HepG2 (cell line): ENCODE data around the gene SYNDIG1. TPM values are rescaled to one million over a fixed set of nuclear protein-coding genes. Genes with fewer than 3 reads are reported as not detected.

ENCODE experiments used
- ATAC-seq: fragments of 200-7000 bp; cut with Tn5 transposase; 3 replicates; pipeline ENCODE4 v1.9.1; 2020; ENCODE audit warnings: mild to moderate bottlenecking, moderate library complexity
- BruUV-seq: library from RNA; stranded (reverse); fragments of 400-500 nt; replicated peaks from 2 replicates; lab custom pipeline; 2021; lab: Mats Ljungman, UMichigan
- CTCF ChIA-PET: fragments of 300-600 bp; formaldehyde crosslinking; extraction: SDS; loops from one replicate; lab custom pipeline; 2021; ENCODE audit warnings: low total read pairs, inconsistent platforms, low intra/inter-chr PET ratio; lab: Yijun Ruan, JAX
- POLR2A ChIA-PET: fragments of 350-600 bp; sonication (Branson Sonifier 250); formaldehyde crosslinking; loops from one replicate; lab custom pipeline; 2020; ENCODE audit warnings: antibody characterized with exemption, inconsistent platforms; lab: Yijun Ruan, JAX
- DNase-seq: peaks from one replicate; pipeline ENCODE4 v3.0.0-alpha.2; 2015; ENCODE audit warnings: low spot score
- FAIRE-seq: peaks from 3 replicates; lab custom pipeline; 2011; peaks lifted over from hg19 to GRCh38; lab: Jason Lieb, UNC
- H2AFZ ChIP-seq: one replicate; pipeline ENCODE4 v1.6.1; 2011; ENCODE audit warnings: low read length, inconsistent platforms
- H3K27ac ChIP-seq: fragments of 300-600 bp; 3 replicates; pipeline ENCODE4 v1.8.0; 2011; ENCODE audit warnings: mixed run types, mild to moderate bottlenecking, mixed read lengths, low read length, inconsistent platforms; ENCODE audit not compliant: insufficient read depth; ENCODE audit errors: extremely low read length
- H3K27me3 ChIP-seq, 2 experiments: fragments of 200-600 bp in 1 of 2; 2 replicates in 1 of 2; 3 replicates in 1 of 2; pipeline versions ENCODE4 v1.6.0 to v1.8.0; 2011; ENCODE audit warnings: low read length in 2 of 2, mild to moderate bottlenecking in 2 of 2, moderate library complexity in 2 of 2, inconsistent platforms in 1 of 2; ENCODE audit not compliant: insufficient read depth in 2 of 2, control insufficient read depth in 1 of 2
- H3K36me3 ChIP-seq, 2 experiments: fragments of 200-600 bp in 1 of 2; replicated peaks in 1 of 2; 2 replicates in 1 of 2; 3 replicates in 1 of 2; pipeline versions ENCODE4 v1.5.1 to v1.8.0; 2011; ENCODE audit warnings: low read length in 2 of 2, inconsistent platforms in 1 of 2; ENCODE audit not compliant: insufficient read depth in 2 of 2, control insufficient read depth in 1 of 2
- H3K4me1 ChIP-seq: 2 replicates; pipeline ENCODE4 v1.5.1; 2012; ENCODE audit warnings: low read length, inconsistent platforms; ENCODE audit not compliant: insufficient read depth
- H3K4me2 ChIP-seq: 2 replicates; pipeline ENCODE4 v1.6.0; 2011; ENCODE audit warnings: low read depth, low read length, inconsistent platforms
- H3K4me3 ChIP-seq, 3 experiments: fragments of 200-600 bp in 1 of 3; sonication (generic), shearing (Covaris generic) in 1 of 3; replicated peaks in 1 of 3; 2 replicates each; pipeline ENCODE4 v1.5.1; 2011 to 2016; ENCODE audit warnings: low read length in 3 of 3, inconsistent platforms in 2 of 3, low read depth in 2 of 3, mild to moderate bottlenecking in 2 of 3, control low read depth in 1 of 3, mixed read lengths in 1 of 3; ENCODE audit not compliant: insufficient read depth in 1 of 3
- H3K79me2 ChIP-seq: one replicate; pipeline ENCODE4 v1.6.1; 2011; ENCODE audit warnings: low read length, inconsistent platforms; ENCODE audit not compliant: insufficient read depth
- H3K9ac ChIP-seq: 2 replicates; pipeline ENCODE4 v1.6.0; 2011; ENCODE audit warnings: mild to moderate bottlenecking, low read depth, low read length, inconsistent platforms; ENCODE audit not compliant: insufficient read depth
- H3K9me3 ChIP-seq: 2 replicates; pipeline ENCODE4 v1.5.1; 2012; ENCODE audit warnings: mild to moderate bottlenecking, low read length
- H4K20me1 ChIP-seq: 2 replicates; pipeline ENCODE4 v1.6.0; 2011; ENCODE audit warnings: inconsistent platforms, mild to moderate bottlenecking, low read length, moderate library complexity; ENCODE audit not compliant: insufficient read depth
- MED1 ChIP-seq: sonication (generic); formaldehyde crosslinking; IDR thresholded peaks from 2 replicates; pipeline ENCODE4 v1.4.0; 2020; ENCODE audit warnings: missing genetic modification reagents
- PHF5A ChIP-seq: IDR thresholded peaks from one replicate; pipeline ENCODE4 v1.6.1; 2018; ENCODE audit warnings: low read depth, missing genetic modification reagents; ENCODE audit not compliant: unreplicated experiment
- ZNF12 ChIP-seq: sonication (generic); formaldehyde crosslinking; IDR thresholded peaks from 2 replicates; pipeline ENCODE4 v1.5.0; 2020; ENCODE audit warnings: missing genetic modification reagents
- ZNF460 ChIP-seq: sonication (generic); formaldehyde crosslinking; IDR thresholded peaks from 2 replicates; pipeline ENCODE4 v1.5.1; 2020; ENCODE audit warnings: missing genetic modification reagents, mild to moderate bottlenecking, borderline replicate concordance
- ZNF484 ChIP-seq: sonication (generic); formaldehyde crosslinking; IDR thresholded peaks from 2 replicates; pipeline ENCODE4 v1.5.1; 2020; ENCODE audit warnings: mild to moderate bottlenecking, low read depth, missing genetic modification reagents, borderline replicate concordance
- WGBS: methylation state at CpG from one replicate; pipeline ENCODE4 v1.1.6; 2017; ENCODE audit warnings: low lambda C conversion rate; 5-methylcytosine and 5-hydroxymethylcytosine counted together
- in situ Hi-C: cut with HindIII; loops from 2 replicates; pipeline ENCODE4 v1.10.0; 2017; ENCODE audit warnings: low pct_unique_long_range_greater_than_20kb; ENCODE audit not compliant: extremely low pct_ligation_motif_present
- intact Hi-C: fragments of 100-400 bp; cut with micrococcal nuclease; formaldehyde crosslinking; loops from one replicate; pipeline ENCODE4 v1.10.0; 2022; ENCODE audit not compliant: unreplicated experiment
- polyA plus RNA-seq, 8 experiments: library from polyadenylated mRNA; depleted of rRNA in 3 of 8; stranded (reverse) in 7 of 8; unstranded in 1 of 8; fragments of >200 nt; fragmentation: Illumina TruSeq in 4 of 8; extraction: Trizol in 4 of 8; gene quantifications; 2 replicates each; pipeline versions ENCODE4 v1.2.1 to v1.2.3, GENCODE V29; 2011 to 2016; ENCODE audit warnings: low read depth in 4 of 8, missing spikeins in 1 of 8, mixed read lengths in 1 of 8; ENCODE audit not compliant: insufficient read depth in 1 of 8
- total RNA-seq, 5 experiments: library from RNA; depleted of rRNA; stranded (reverse); fragments of >200 nt; fragmentation: Illumina TruSeq; extraction: Trizol; gene quantifications; 2 replicates each; pipeline ENCODE4 v1.2.3, GENCODE V29; 2016; ENCODE audit warnings: low read depth in 1 of 5
- TF ChIP-seq, protein P1 (sequence below): sonication (generic); formaldehyde crosslinking; IDR thresholded peaks from 2 replicates; pipeline ENCODE4 v1.4.0; 2020; ENCODE audit warnings: low read depth, missing genetic modification reagents
- TF ChIP-seq, protein P2 (sequence below): sonication (generic); formaldehyde crosslinking; conservative IDR thresholded peaks from 2 replicates; pipeline ENCODE4 v1.5.0; 2020; ENCODE audit warnings: missing genetic modification reagents
- TF ChIP-seq, protein P3 (sequence below): sonication (generic); formaldehyde crosslinking; IDR thresholded peaks from 2 replicates; pipeline ENCODE4 v1.4.0; 2020; ENCODE audit warnings: missing genetic modification reagents

Gene SYNDIG1
- total and polyA plus RNA-seq, 2 of the 13 experiments (the other 11 are each of a cell fraction or from before 2014, with no cell fraction given) = not detected

DNA sequence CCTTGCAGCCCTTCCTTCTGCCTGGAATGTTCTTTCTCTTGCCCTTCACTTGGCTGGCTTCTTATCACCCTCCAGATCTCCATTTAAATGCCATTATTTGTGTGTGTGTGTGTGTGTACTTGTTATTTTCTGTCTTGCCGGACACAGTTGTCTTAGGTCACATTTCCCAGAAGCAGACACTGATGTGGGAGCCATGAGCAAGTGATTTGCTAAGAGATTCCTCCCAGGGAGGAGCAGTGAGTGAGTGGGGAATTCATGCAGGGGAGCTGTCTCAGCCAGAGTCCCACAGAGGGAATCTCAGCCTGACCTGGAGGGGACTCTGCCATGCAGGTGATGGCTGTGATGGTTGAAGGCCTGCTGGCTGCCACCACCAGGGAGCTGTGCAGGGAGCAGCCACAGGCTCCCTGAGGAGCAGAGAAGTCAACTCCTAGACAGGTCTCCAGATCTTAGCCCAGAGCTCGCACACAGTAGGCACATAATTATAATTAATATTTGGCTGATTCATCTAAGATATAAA, 96.5 kb downstream of the SYNDIG1 start:
- no peak overlapping the region for H2AFZ ChIP-seq
- DNase-seq (no peak), ATAC-seq (no peak; the same call in 2 of the 3 replicates), FAIRE-seq (no peak)
- H3K9ac ChIP-seq = no peak overlapping the region
- BruUV-seq = no TSS peak
- no peak overlapping the region for H3K4me2 ChIP-seq
- no peaks in the 10 kb centered on the region; a peak in 1 of 5 replicates for H3K27me3 ChIP-seq
- intact Hi-C loops (no loop called here), in situ Hi-C loops (no loop called here)
- TF ChIP-seq MED1 (CRISPR knock-in tag) = no peak
- no peak for TF ChIP-seq PHF5A (CRISPR knock-in tag)
- TF ChIP-seq, protein P1, sequence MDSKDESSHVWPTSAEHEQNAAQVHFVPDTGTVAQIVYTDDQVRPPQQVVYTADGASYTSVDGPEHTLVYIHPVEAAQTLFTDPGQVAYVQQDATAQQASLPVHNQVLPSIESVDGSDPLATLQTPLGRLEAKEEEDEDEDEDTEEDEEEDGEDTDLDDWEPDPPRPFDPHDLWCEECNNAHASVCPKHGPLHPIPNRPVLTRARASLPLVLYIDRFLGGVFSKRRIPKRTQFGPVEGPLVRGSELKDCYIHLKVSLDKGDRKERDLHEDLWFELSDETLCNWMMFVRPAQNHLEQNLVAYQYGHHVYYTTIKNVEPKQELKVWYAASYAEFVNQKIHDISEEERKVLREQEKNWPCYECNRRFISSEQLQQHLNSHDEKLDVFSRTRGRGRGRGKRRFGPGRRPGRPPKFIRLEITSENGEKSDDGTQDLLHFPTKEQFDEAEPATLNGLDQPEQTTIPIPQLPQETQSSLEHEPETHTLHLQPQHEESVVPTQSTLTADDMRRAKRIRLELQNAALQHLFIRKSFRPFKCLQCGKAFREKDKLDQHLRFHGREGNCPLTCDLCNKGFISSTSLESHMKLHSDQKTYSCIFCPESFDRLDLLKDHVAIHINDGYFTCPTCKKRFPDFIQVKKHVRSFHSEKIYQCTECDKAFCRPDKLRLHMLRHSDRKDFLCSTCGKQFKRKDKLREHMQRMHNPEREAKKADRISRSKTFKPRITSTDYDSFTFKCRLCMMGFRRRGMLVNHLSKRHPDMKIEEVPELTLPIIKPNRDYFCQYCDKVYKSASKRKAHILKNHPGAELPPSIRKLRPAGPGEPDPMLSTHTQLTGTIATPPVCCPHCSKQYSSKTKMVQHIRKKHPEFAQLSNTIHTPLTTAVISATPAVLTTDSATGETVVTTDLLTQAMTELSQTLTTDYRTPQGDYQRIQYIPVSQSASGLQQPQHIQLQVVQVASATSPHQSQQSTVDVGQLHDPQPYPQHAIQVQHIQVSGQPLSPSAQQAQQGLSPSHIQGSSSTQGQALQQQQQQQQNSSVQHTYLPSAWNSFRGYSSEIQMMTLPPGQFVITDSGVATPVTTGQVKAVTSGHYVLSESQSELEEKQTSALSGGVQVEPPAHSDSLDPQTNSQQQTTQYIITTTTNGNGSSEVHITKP = no peak
- no peak for TF ChIP-seq ZNF460 (CRISPR knock-in tag)
- no peak for TF ChIP-seq ZNF484 (CRISPR knock-in tag)
- TF ChIP-seq, protein P2, sequence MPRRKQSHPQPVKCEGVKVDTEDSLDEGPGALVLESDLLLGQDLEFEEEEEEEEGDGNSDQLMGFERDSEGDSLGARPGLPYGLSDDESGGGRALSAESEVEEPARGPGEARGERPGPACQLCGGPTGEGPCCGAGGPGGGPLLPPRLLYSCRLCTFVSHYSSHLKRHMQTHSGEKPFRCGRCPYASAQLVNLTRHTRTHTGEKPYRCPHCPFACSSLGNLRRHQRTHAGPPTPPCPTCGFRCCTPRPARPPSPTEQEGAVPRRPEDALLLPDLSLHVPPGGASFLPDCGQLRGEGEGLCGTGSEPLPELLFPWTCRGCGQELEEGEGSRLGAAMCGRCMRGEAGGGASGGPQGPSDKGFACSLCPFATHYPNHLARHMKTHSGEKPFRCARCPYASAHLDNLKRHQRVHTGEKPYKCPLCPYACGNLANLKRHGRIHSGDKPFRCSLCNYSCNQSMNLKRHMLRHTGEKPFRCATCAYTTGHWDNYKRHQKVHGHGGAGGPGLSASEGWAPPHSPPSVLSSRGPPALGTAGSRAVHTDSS (CRISPR knock-in tag) = no peak
- no peak for TF ChIP-seq ZNF12 (CRISPR knock-in tag)
- TF ChIP-seq, protein P3, sequence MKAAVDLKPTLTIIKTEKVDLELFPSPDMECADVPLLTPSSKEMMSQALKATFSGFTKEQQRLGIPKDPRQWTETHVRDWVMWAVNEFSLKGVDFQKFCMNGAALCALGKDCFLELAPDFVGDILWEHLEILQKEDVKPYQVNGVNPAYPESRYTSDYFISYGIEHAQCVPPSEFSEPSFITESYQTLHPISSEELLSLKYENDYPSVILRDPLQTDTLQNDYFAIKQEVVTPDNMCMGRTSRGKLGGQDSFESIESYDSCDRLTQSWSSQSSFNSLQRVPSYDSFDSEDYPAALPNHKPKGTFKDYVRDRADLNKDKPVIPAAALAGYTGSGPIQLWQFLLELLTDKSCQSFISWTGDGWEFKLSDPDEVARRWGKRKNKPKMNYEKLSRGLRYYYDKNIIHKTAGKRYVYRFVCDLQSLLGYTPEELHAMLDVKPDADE = no peak
- no peak overlapping the region for H3K27ac ChIP-seq
- H3K9me3 ChIP-seq = no peaks in the 10 kb centered on the region
- ChIA-PET CTCF (no interaction called here), POLR2A (no interaction called here)
- H3K36me3 ChIP-seq = no peaks in the 10 kb centered on the region
- no peaks in the 10 kb centered on the region for H3K79me2 ChIP-seq
- no peak overlapping the region for H3K4me3 ChIP-seq
- 23% methylated on average over 2 of the region's 2 CpGs for WGBS
- no peaks in the 10 kb centered on the region for H3K4me1 ChIP-seq
- H4K20me1 ChIP-seq = no peaks in the 10 kb centered on the region
